Right renal pelvis (tissue), 4 donors: ENCODE measurements around the gene WFDC5. TPM values are rescaled to one million over a fixed set of nuclear protein-coding genes. Genes with fewer than 3 reads are reported as not detected.

Experiments
- polyA plus RNA-seq, 4 donors: library from polyadenylated mRNA; unstranded; fragments of 120-200 nt; gene quantifications; one replicate each; pipeline ENCODE4 v1.2.1, GENCODE V29; 2013; ENCODE audit not compliant: insufficient read length in 4 of 4

Gene WFDC5
- polyA plus RNA-seq, 4 donors: not detected

Other genes starting within 250 kb of the WFDC5 start
- gene YWHAB, start 229.5 kb downstream of the WFDC5 start, polyA plus RNA-seq: 100 to 1,000 TPM; 216 to 245 (median 236) TPM
- 10 to 100 TPM; 37.0 to 41.7 (median 39.4) TPM for gene PABPC1L, start 205.1 kb downstream of the WFDC5 start, polyA plus RNA-seq
- gene TOMM34, start 154.8 kb downstream of the WFDC5 start, polyA plus RNA-seq: 10 to 100 TPM; 40.8 to 46.7 (median 42.8) TPM
- 10 to 100 TPM; 16.5 to 23.5 (median 21.5) TPM for gene STK4, start 148.7 kb downstream of the WFDC5 start, polyA plus RNA-seq
- gene KCNS1, start 14.0 kb downstream of the WFDC5 start, polyA plus RNA-seq: under 1 TPM; 0.37 to 0.57 (median 0.51) TPM
- under 1 TPM in 1 of 4 donors, not detected in 3; 0.06 TPM for gene WFDC12, start 9.3 kb upstream of the WFDC5 start, polyA plus RNA-seq
- gene PI3, start 59.7 kb upstream of the WFDC5 start, polyA plus RNA-seq: not detected
- not detected for gene SEMG1, start 91.9 kb upstream of the WFDC5 start, polyA plus RNA-seq
- gene SEMG2, start 106.2 kb upstream of the WFDC5 start, polyA plus RNA-seq: under 1 TPM in 1 of 4 donors, not detected in 3; 0.08 TPM
- under 1 TPM in 3 of 4 donors, not detected in 1; 0.26 to 0.34 (median 0.26) TPM for gene SLPI, start 139.4 kb upstream of the WFDC5 start, polyA plus RNA-seq
- gene RBPJL, start 191.7 kb upstream of the WFDC5 start, polyA plus RNA-seq: under 1 TPM in 1 of 4 donors, not detected in 3; 0.06 TPM
- gene MATN4, start 193.1 kb upstream of the WFDC5 start, polyA plus RNA-seq: under 1 TPM; 0.20 to 0.58 (median 0.40) TPM
- gene SDC4, start 233.2 kb upstream of the WFDC5 start, polyA plus RNA-seq: 100 to 1,000 TPM; 168 to 196 (median 184) TPM
- gene SYS1, start 248.0 kb upstream of the WFDC5 start, polyA plus RNA-seq: 10 to 100 TPM; 35.4 to 38.0 (median 35.6) TPM